ENCODE measurements around the gene STUM. TPM values are rescaled to one million over a fixed set of nuclear protein-coding genes. Genes with fewer than 3 reads are reported as not detected.

The STUM gene
- total RNA-seq, 1 donor = under 0.01 TPM

GRCh38 chr1:226532553-226532952, 16.0 kb upstream of the STUM start:
- no peak for DNase-seq (ENCODE audit: low read depth in 2 of 3, low spot score in 2 of 3)

GRCh38 chr1:226533220-226533619, 15.3 kb upstream of the STUM start:
- no peak for DNase-seq (ENCODE audit: low read depth in 2 of 3, low spot score in 2 of 3)

GRCh38 chr1:226534098-226534497, 14.5 kb upstream of the STUM start:
- no peak for DNase-seq (ENCODE audit: low read depth in 2 of 3, low spot score in 2 of 3)

- no peak for DNase-seq (ENCODE audit: low read depth in 2 of 3, low spot score in 2 of 3)
Measured at GRCh38 chr1:226534645-226535044, 13.9 kb upstream of the STUM start.

- no peak for DNase-seq (ENCODE audit: low read depth in 2 of 3, low spot score in 2 of 3)
Measured at GRCh38 chr1:226535666-226536065, 12.9 kb upstream of the STUM start.

- DNase-seq (ENCODE audit: low read depth in 2 of 3, low spot score in 2 of 3) = no peak
Measured at GRCh38 chr1:226541231-226541630, 7.3 kb upstream of the STUM start.

- DNase-seq (ENCODE audit: low read depth in 2 of 3, low spot score in 2 of 3) = no peak
Measured at GRCh38 chr1:226541631-226542622, 6.6 kb upstream of the STUM start.

- no peak for DNase-seq (ENCODE audit: low read depth in 2 of 3, low spot score in 2 of 3)
Measured at GRCh38 chr1:226542623-226543103, 5.9 kb upstream of the STUM start.

- no peak for DNase-seq (ENCODE audit: low read depth in 2 of 3, low spot score in 2 of 3)
Measured at GRCh38 chr1:226545836-226546596, 2.5 kb upstream of the STUM start.

- DNase-seq (ENCODE audit: low read depth in 2 of 3, low spot score in 2 of 3) = no peak
Measured at GRCh38 chr1:226546926-226547325, 1.6 kb upstream of the STUM start.

- DNase-seq (ENCODE audit: low read depth in 2 of 3, low spot score in 2 of 3) = peak; percentile 24 to 88 (median 74)
Measured at GRCh38 chr1:226547754-226548191, 791 bp upstream of the STUM start.

GRCh38 chr1:226549094-226549936, 751 bp downstream of the STUM start:
- peak in 1 of 3 donors; percentile 3 for DNase-seq (ENCODE audit: low read depth in 2 of 3, low spot score in 2 of 3)

- DNase-seq (ENCODE audit: low read depth in 2 of 3, low spot score in 2 of 3) = peak in 2 of 3 donors; percentile 41 to 50
Measured at GRCh38 chr1:226549937-226550671, 1.5 kb downstream of the STUM start.

GRCh38 chr1:226550672-226551041, 2.1 kb downstream of the STUM start:
- no peak for DNase-seq (ENCODE audit: low read depth in 2 of 3, low spot score in 2 of 3)

GRCh38 chr1:226551299-226551698, 2.7 kb downstream of the STUM start:
- DNase-seq (ENCODE audit: low read depth in 2 of 3, low spot score in 2 of 3) = no peak

GRCh38 chr1:226552061-226552460, 3.5 kb downstream of the STUM start:
- DNase-seq (ENCODE audit: low read depth in 2 of 3, low spot score in 2 of 3) = no peak

GRCh38 chr1:226553266-226553923, 4.8 kb downstream of the STUM start:
- DNase-seq (ENCODE audit: low read depth in 2 of 3, low spot score in 2 of 3) = no peak

- no peak for DNase-seq (ENCODE audit: low read depth in 2 of 3, low spot score in 2 of 3)
Measured at GRCh38 chr1:226553924-226554282, 5.3 kb downstream of the STUM start.

- no peak for DNase-seq (ENCODE audit: low read depth in 2 of 3, low spot score in 2 of 3)
Measured at GRCh38 chr1:226555092-226555491, 6.5 kb downstream of the STUM start.
